ENCODE measurements around the gene AIM2. TPM values are rescaled to one million over a fixed set of nuclear protein-coding genes. Genes with fewer than 3 reads are reported as not detected.
"Not testable (repeated sequence)": the region's sequence is repeated elsewhere in the genome, so short reads cannot be mapped to it uniquely, and the experiment has no call there.

The AIM2 gene
- total RNA-seq, 1 experiment from 2014 or later: 0.31 TPM

DNA sequence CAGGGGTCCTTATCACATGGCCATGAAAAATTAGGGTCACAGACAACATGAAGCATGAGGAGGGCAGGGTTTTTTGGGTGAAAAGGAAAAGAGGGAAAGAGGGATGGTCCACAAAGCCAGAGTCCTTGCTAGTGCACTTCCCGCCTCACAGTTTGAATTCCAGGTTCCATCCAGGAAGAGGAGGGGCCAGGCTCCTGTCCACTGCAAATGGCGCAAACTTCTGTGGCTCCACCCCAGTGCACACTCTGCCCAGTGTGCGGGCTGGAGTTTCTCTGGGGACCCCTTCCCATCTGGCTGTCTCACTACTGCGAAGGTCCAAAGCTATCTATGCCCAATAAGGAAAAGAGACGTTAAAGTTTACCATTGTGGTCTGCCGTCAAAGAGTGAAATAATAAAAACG lies 17.8 kb downstream of the AIM2 start:
- Histone ChIP-seq H3K4me3 (ENCODE audit: insufficient read depth, low read depth, low read length) (no peak overlapping the region), H3K27me3 (ENCODE audit: control insufficient read depth, insufficient read depth, low read length) (no peaks in the 10 kb centered on the region), H3K36me3 (replicated peaks; ENCODE audit: control insufficient read depth, insufficient read depth, low read length) (no peaks in the 10 kb centered on the region)
- no peak for DNase-seq

DNA sequence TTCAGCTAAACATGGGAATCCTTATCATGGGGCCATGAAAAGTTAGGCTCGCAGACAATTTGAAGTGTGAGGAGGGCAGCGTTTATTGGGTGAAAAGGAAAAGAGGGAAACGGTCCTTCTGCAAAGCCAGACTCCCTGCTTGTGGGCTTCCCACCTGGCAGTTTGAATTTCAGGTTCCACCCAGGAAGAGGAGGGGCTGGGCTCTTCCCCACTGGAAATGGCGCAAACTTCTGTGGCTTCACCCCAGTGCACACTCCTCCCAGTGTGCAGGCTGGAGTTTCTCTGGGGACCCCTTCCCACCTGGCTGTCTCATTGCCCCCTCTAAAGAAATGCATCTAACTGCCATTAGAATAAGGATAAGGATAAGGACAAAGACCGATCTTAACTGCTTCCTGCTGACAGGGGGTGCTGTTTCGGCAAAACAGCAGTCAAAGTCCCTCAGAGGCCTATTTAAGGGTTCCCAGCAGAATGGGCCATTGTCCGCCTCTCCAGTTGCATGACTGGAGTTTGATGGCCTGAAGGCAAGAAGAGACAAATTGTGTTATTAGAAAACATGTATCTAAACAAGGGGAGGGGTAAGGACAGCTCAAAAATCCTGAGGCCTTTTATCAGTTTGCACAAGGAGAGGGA lies 20.4 kb downstream of the AIM2 start:
- H3K36me3 ChIP-seq (replicated peaks; ENCODE audit: control insufficient read depth, insufficient read depth, low read length): no peaks in the 10 kb centered on the region
- H3K27me3 ChIP-seq (ENCODE audit: control insufficient read depth, insufficient read depth, low read length): no peaks in the 10 kb centered on the region
- no peak overlapping the region for H3K4me3 ChIP-seq (ENCODE audit: insufficient read depth, low read depth, low read length)
- DNase-seq: peak; percentile 26

DNA sequence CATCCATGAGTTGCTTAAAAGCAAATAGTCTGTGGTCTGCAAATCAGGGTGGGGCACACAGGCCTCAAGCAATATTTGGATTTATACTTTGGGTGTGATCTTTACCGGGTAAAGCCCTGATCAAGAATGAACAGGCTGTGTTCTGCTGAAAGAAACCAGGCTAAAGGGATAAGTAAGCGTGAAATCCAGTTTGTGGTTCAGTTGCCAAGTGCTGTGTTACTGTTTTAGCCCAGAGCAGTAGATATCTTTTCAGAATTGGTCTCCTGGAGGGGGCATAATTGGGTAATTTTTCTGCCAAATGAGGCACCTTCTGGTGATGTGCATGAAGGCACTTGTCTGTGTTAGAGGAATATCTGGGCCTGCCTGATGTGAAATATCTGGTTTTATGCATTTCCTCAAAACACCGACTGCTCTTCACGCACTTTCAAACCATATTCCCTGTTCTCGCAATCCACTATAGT lies 21.4 kb downstream of the AIM2 start:
- H3K36me3 ChIP-seq (replicated peaks; ENCODE audit: control insufficient read depth, insufficient read depth, low read length): no peaks in the 10 kb centered on the region
- no peak for DNase-seq
- no peaks in the 10 kb centered on the region for H3K27me3 ChIP-seq (ENCODE audit: control insufficient read depth, insufficient read depth, low read length)
- no peak overlapping the region for H3K4me3 ChIP-seq (ENCODE audit: insufficient read depth, low read depth, low read length)

DNA sequence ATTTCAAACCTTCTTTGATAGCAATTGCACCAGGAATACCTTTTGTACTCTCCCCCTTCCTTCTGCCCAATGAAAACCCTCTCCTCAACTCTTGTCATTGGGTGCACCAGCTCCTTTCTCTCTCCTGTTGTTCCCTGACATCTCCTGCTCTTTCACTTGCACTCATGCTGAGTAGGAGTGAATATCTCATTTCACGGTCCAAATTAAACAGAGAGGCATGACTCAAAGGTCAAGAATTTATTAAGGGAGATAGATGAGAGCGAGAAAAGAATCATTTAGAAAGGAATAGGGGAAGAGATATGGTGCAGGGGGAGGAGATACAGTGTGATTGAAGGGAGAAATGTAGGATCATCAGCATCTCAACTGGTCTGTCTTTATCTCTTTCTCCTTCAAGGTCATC lies 22.1 kb downstream of the AIM2 start:
- no peak for DNase-seq
- no peaks in the 10 kb centered on the region for H3K36me3 ChIP-seq (replicated peaks; ENCODE audit: control insufficient read depth, insufficient read depth, low read length)
- H3K4me3 ChIP-seq (ENCODE audit: insufficient read depth, low read depth, low read length): no peak overlapping the region
- H3K27me3 ChIP-seq (ENCODE audit: control insufficient read depth, insufficient read depth, low read length): no peaks in the 10 kb centered on the region

DNA sequence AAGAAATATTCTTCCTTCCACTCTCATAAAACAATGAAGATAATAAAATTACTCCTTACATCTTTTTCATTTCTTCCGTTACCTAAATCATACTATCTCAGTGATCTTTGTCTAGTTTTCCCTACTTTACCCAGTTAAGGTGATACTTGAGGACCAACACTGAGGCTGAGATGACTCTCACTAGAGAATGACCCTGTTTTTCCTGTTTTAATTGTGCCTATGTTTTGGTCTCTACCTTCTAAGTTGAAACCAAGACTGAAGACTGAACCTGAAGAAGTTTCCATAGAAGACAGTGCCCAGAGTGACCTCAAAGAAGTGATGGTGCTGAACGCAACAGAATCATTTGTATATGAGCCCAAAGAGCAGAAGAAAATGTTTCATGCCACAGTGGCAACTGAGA lies 25.1 kb downstream of the AIM2 start:
- DNase-seq: no peak
- Histone ChIP-seq H3K27me3 (ENCODE audit: control insufficient read depth, insufficient read depth, low read length) (no peaks in the 10 kb centered on the region), H3K36me3 (replicated peaks; ENCODE audit: control insufficient read depth, insufficient read depth, low read length) (no peaks in the 10 kb centered on the region), H3K4me3 (ENCODE audit: insufficient read depth, low read depth, low read length) (no peak overlapping the region)

DNA sequence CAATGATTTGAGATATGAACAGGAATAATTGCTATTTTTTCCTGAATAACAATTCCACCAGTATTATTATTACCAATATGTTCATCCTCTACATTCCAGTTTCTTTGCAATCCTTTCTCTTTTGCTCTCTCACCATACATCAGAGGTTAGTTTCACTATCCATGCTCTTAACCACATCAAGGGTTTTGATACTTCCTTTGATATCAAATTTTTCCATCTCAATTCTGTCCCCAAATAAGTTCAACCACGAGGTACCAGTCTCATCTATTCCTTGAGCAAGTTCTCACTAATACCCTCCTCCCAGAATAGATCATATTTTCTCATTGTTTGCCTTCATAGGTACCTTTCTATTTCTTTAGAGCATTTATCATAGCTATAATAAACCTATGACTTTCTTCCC lies 30.1 kb downstream of the AIM2 start:
- DNase-seq; H3K36me3 ChIP-seq (replicated peaks; ENCODE audit: control insufficient read depth, insufficient read depth, low read length); H3K27me3 ChIP-seq (ENCODE audit: control insufficient read depth, insufficient read depth, low read length); H3K4me3 ChIP-seq (ENCODE audit: insufficient read depth, low read depth, low read length): not testable (repeated sequence)

DNA sequence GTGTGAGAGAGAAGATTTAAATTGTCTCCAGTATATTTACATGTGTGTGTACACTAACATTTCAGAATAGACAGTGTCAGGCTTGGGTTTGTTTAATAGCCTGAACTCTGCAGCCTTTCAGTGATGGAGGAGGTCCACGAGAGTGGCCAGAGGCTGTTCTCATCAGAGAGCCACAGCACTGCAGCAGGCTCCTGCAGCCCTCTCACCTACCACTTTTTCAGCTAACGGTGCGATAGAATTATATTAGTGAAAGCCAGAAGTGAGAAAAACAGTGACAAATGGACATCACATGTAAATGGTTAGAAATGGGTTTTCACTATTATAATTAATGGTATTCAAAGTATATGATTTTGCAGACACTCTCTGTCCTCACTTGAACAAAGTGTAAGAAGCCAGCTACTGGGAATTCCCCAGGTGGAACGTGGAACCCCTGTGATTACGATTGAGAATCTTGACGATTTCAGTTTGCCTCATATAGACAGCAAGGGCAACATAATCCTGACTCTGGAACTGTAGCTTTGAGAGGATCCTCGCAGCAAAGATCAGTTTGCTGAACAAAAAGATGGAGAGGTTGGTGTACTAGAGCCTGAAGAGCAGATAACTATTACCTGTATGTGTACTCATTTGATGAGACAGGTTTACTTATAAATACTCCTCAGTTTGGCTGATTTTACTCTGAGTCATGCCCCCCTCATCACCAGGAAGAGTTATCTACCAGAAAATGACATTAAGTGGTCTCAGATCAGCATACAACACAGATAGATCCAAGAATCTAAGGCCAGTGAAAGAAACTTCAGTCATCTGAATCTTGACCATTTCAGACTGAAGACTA lies 35.5 kb downstream of the AIM2 start:
- H3K36me3 ChIP-seq (replicated peaks; ENCODE audit: control insufficient read depth, insufficient read depth, low read length): no peaks in the 10 kb centered on the region
- no peaks in the 10 kb centered on the region for H3K27me3 ChIP-seq (ENCODE audit: control insufficient read depth, insufficient read depth, low read length)
- H3K4me3 ChIP-seq (ENCODE audit: insufficient read depth, low read depth, low read length): no peak overlapping the region
- DNase-seq: no peak

DNA sequence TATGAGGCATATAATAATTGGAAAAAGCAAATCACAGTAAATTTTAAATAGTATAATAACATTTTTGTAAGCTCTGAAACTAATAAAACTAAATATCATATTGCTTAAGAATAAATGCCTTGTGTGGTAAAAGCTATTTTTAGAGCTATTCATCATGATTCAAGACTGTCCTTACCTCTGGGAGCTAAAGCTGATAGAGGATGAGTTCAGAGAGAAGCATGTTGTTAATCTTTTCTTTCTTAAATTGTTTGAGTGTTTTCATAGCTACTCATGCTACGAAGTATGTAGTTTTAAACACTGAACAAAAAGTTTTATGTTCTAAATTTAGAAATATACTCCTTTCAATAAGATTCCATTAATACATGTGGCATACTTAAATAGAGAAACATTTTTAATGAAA lies 36.4 kb downstream of the AIM2 start:
- Histone ChIP-seq H3K27me3 (ENCODE audit: control insufficient read depth, insufficient read depth, low read length) (no peaks in the 10 kb centered on the region), H3K36me3 (replicated peaks; ENCODE audit: control insufficient read depth, insufficient read depth, low read length) (no peaks in the 10 kb centered on the region), H3K4me3 (ENCODE audit: insufficient read depth, low read depth, low read length) (no peak overlapping the region)
- no peak for DNase-seq

DNA sequence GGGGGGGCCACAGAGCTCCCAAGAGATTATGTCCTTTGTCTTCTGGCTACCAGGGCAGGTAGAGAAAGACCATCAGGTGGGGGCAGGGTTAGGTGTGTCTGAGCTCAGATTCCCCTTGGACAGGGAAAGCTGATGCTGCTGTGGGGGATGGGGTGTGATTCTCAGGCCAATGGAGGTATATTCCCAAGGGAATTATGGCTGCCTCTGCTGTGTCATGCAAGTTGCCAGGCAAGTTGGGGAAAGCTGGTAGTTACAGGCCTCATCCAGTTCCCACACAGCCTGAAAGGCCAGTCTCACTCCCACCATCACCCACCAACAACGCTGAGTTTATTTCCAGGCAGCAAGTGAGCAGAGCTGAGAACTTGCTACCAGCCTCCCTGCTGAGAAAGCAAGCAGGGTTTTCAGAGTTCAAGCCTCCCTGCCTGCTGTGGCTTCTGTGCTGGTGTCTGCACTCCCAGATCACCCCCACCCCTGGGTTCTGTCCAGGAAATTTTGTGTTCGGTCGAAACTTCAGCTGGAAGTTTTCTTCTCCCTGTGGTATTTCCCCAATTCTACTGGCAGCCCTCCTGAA lies 45.6 kb downstream of the AIM2 start:
- no peak for DNase-seq
- no peak overlapping the region for H3K4me3 ChIP-seq (ENCODE audit: insufficient read depth, low read depth, low read length)
- H3K36me3 ChIP-seq (replicated peaks; ENCODE audit: control insufficient read depth, insufficient read depth, low read length): no peaks in the 10 kb centered on the region
- no peaks in the 10 kb centered on the region for H3K27me3 ChIP-seq (ENCODE audit: control insufficient read depth, insufficient read depth, low read length)

DNA sequence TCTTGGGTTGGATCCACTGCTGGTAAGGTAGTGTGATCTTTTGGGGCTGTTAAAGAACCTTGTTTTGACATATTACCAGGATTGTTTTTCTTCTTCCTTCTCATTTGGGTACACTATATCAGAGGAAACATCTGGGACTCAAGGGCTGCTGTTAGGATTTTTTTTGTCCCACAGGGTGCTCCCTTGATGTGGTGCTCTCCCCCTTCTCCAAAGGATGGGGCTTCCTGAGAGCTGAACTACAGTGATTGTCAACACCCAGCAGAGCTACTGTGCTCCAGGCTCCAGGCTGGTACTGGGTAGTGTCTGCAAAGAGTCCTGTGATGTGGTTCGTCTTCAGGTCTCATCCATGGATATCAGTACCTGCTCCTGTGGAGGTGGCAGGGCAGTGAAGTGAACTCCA lies 46.3 kb downstream of the AIM2 start:
- Histone ChIP-seq H3K27me3 (ENCODE audit: control insufficient read depth, insufficient read depth, low read length) (no peaks in the 10 kb centered on the region), H3K36me3 (replicated peaks; ENCODE audit: control insufficient read depth, insufficient read depth, low read length) (no peaks in the 10 kb centered on the region), H3K4me3 (ENCODE audit: insufficient read depth, low read depth, low read length) (no peak overlapping the region)
- DNase-seq: no peak

DNA sequence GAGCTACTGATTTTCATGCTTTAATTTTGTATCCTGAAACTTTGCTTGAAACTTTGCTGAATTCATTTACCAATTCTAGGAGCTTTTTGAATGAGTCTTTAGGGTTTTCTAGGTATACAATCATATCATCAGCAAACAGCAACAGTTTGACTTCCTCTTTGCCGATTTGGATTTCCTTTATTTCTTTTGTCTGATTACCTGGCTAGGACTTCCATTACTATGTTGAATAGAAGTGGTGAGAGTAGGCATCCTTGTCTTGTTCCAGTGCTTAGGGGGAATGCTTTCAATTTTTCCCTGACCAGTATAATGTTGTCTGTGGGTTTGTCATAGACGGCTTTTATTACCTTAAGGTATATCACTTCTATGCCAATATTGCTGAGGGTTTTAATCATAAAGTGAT lies 49.7 kb downstream of the AIM2 start:
- not testable (repeated sequence) for DNase-seq; H3K4me3 ChIP-seq (ENCODE audit: insufficient read depth, low read depth, low read length); H3K27me3 ChIP-seq (ENCODE audit: control insufficient read depth, insufficient read depth, low read length); H3K36me3 ChIP-seq (replicated peaks; ENCODE audit: control insufficient read depth, insufficient read depth, low read length)

DNA sequence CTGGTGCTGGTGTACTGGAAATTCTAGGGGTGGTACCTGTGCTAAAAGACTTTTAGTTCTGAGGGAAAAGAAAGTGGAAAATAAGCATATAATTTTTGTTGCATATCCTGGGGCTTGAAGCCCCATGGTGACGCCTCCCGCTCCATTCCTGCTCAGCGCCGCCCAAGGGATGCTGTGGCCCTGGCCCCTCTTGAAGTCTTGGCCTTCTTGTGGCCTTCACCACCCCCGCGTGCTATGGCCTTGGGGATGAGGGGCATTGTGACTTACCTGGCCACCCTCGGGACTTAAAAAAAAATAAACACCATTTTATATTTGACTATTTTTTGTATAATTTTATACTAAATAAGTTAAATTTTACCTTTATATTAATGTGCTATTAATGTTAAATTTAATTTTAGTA lies 51.5 kb downstream of the AIM2 start:
- Histone ChIP-seq H3K36me3 (replicated peaks; ENCODE audit: control insufficient read depth, insufficient read depth, low read length) (no peaks in the 10 kb centered on the region), H3K27me3 (ENCODE audit: control insufficient read depth, insufficient read depth, low read length) (no peaks in the 10 kb centered on the region), H3K4me3 (ENCODE audit: insufficient read depth, low read depth, low read length) (no peak overlapping the region)
- DNase-seq: no peak

DNA sequence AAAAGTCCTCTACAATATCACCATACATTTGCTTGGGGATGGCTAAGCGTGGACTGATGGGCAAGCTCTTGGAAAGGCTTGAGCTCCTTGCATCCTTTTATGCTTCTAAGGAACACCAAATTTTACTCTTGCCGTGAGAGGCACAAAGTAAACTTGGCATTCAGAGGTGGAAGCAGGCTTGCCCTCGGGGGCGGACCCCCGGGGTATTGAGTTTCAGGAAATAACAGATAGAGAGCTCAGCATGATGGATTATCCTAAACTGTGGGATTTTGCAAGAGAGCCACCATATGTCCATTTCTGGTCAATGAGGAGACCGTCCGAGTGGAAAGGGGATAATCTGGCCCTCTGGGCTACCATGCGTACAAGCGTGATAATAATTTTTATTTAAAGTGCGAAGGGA lies 52.8 kb downstream of the AIM2 start:
- Histone ChIP-seq H3K36me3 (replicated peaks; ENCODE audit: control insufficient read depth, insufficient read depth, low read length) (no peaks in the 10 kb centered on the region), H3K27me3 (ENCODE audit: control insufficient read depth, insufficient read depth, low read length) (no peaks in the 10 kb centered on the region), H3K4me3 (ENCODE audit: insufficient read depth, low read depth, low read length) (no peak overlapping the region)
- peak; percentile 37 for DNase-seq

DNA sequence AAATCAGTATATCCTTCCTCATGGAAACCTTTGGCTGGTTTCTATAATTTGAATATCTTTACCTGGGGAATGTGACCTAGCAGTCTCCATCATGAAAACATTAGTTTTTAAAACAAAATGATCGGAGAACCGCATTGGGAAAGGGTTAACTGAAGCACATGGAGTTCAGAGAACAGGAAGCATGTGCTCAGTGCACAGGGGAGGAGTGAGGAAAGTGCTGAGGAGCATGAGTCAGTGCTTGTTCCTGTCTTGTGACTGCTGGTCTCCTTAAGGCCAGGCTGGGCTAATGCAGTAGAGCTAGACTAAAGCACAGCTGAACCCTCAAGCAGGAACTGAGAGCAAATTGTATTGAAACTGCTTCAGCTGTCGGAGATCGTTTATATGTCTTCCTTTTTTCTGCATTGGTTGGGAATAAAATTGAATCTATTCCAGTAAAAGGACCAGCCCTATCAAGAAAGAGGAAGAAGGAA lies 61.1 kb downstream of the AIM2 start:
- H3K27me3 ChIP-seq (ENCODE audit: control insufficient read depth, insufficient read depth, low read length): no peaks in the 10 kb centered on the region; the same call in 1 of the 2 replicates
- DNase-seq: no peak
- no peak overlapping the region for H3K4me3 ChIP-seq (ENCODE audit: insufficient read depth, low read depth, low read length)
- H3K36me3 ChIP-seq (replicated peaks; ENCODE audit: control insufficient read depth, insufficient read depth, low read length): no peaks in the 10 kb centered on the region

DNA sequence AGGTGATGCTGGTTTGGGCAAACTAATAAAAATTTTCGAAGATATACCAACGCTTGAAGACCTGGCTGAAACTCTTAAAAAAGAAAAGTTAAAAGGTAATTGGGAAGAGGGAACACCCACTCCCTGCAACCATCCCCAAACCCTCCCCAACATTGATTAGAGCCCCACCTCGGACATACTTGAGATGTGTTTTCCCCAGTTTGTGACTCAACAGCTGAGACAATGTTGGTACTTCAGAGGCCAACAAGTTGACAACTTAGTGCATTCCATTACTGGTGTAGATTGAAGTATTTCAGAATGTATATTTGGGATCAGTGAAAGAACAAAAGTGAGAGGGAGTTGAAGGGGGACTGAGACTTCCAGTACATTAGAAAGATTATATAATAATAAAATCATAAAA lies 61.7 kb downstream of the AIM2 start:
- no peak for DNase-seq
- Histone ChIP-seq H3K4me3 (ENCODE audit: insufficient read depth, low read depth, low read length) (no peak overlapping the region), H3K36me3 (replicated peaks; ENCODE audit: control insufficient read depth, insufficient read depth, low read length) (no peaks in the 10 kb centered on the region), H3K27me3 (ENCODE audit: control insufficient read depth, insufficient read depth, low read length) (no peaks in the 10 kb centered on the region; the same call in 1 of the 2 replicates)

Measured in H7 (cell line).